HepG2 (cell line): ENCODE data around the gene MGMT. TPM values are rescaled to one million over a fixed set of nuclear protein-coding genes. Genes with fewer than 3 reads are reported as not detected.

Experiments
- ATAC-seq: fragments of 200-7000 bp; cut with Tn5 transposase; 3 replicates; pipeline ENCODE4 v1.9.1; 2020; ENCODE audit warnings: mild to moderate bottlenecking, moderate library complexity
- BruUV-seq: library from RNA; stranded (reverse); fragments of 400-500 nt; replicated peaks from 2 replicates; lab custom pipeline; 2021; lab: Mats Ljungman, UMichigan
- CTCF ChIA-PET: fragments of 300-600 bp; formaldehyde crosslinking; extraction: SDS; loops from one replicate; lab custom pipeline; 2021; ENCODE audit warnings: low total read pairs, inconsistent platforms, low intra/inter-chr PET ratio; lab: Yijun Ruan, JAX
- POLR2A ChIA-PET: fragments of 350-600 bp; sonication (Branson Sonifier 250); formaldehyde crosslinking; loops from one replicate; lab custom pipeline; 2020; ENCODE audit warnings: antibody characterized with exemption, inconsistent platforms; lab: Yijun Ruan, JAX
- DNase-seq: peaks from one replicate; pipeline ENCODE4 v3.0.0-alpha.2; 2015; ENCODE audit warnings: low spot score
- FAIRE-seq: peaks from 3 replicates; lab custom pipeline; 2011; peaks lifted over from hg19 to GRCh38; lab: Jason Lieb, UNC
- H2AFZ ChIP-seq: one replicate; pipeline ENCODE4 v1.6.1; 2011; ENCODE audit warnings: low read length, inconsistent platforms
- H3K27ac ChIP-seq: fragments of 300-600 bp; 3 replicates; pipeline ENCODE4 v1.8.0; 2011; ENCODE audit warnings: mixed run types, mild to moderate bottlenecking, mixed read lengths, low read length, inconsistent platforms; ENCODE audit not compliant: insufficient read depth; ENCODE audit errors: extremely low read length
- H3K27me3 ChIP-seq, 2 experiments: fragments of 200-600 bp in 1 of 2; 2 replicates in 1 of 2; 3 replicates in 1 of 2; pipeline versions ENCODE4 v1.6.0 to v1.8.0; 2011; ENCODE audit warnings: low read length in 2 of 2, mild to moderate bottlenecking in 2 of 2, moderate library complexity in 2 of 2, inconsistent platforms in 1 of 2; ENCODE audit not compliant: insufficient read depth in 2 of 2, control insufficient read depth in 1 of 2
- H3K36me3 ChIP-seq, 2 experiments: fragments of 200-600 bp in 1 of 2; replicated peaks in 1 of 2; 2 replicates in 1 of 2; 3 replicates in 1 of 2; pipeline versions ENCODE4 v1.5.1 to v1.8.0; 2011; ENCODE audit warnings: low read length in 2 of 2, inconsistent platforms in 1 of 2; ENCODE audit not compliant: insufficient read depth in 2 of 2, control insufficient read depth in 1 of 2
- H3K4me1 ChIP-seq: 2 replicates; pipeline ENCODE4 v1.5.1; 2012; ENCODE audit warnings: low read length, inconsistent platforms; ENCODE audit not compliant: insufficient read depth
- H3K4me2 ChIP-seq: 2 replicates; pipeline ENCODE4 v1.6.0; 2011; ENCODE audit warnings: low read depth, low read length, inconsistent platforms
- H3K4me3 ChIP-seq, 3 experiments: fragments of 200-600 bp in 1 of 3; sonication (generic), shearing (Covaris generic) in 1 of 3; replicated peaks in 1 of 3; 2 replicates each; pipeline ENCODE4 v1.5.1; 2011 to 2016; ENCODE audit warnings: low read length in 3 of 3, inconsistent platforms in 2 of 3, low read depth in 2 of 3, mild to moderate bottlenecking in 2 of 3, control low read depth in 1 of 3, mixed read lengths in 1 of 3; ENCODE audit not compliant: insufficient read depth in 1 of 3
- H3K79me2 ChIP-seq: one replicate; pipeline ENCODE4 v1.6.1; 2011; ENCODE audit warnings: low read length, inconsistent platforms; ENCODE audit not compliant: insufficient read depth
- H3K9ac ChIP-seq: 2 replicates; pipeline ENCODE4 v1.6.0; 2011; ENCODE audit warnings: mild to moderate bottlenecking, low read depth, low read length, inconsistent platforms; ENCODE audit not compliant: insufficient read depth
- H3K9me3 ChIP-seq: 2 replicates; pipeline ENCODE4 v1.5.1; 2012; ENCODE audit warnings: mild to moderate bottlenecking, low read length
- H4K20me1 ChIP-seq: 2 replicates; pipeline ENCODE4 v1.6.0; 2011; ENCODE audit warnings: inconsistent platforms, mild to moderate bottlenecking, low read length, moderate library complexity; ENCODE audit not compliant: insufficient read depth
- CEBPG ChIP-seq: IDR thresholded peaks from 2 replicates; pipeline ENCODE4 v1.6.1; 2016
- EED ChIP-seq: sonication (generic); formaldehyde crosslinking; IDR thresholded peaks from 2 replicates; pipeline ENCODE4 v1.5.0; 2020; ENCODE audit warnings: mild to moderate bottlenecking, missing genetic modification reagents
- GTF3A ChIP-seq: sonication (generic); formaldehyde crosslinking; conservative IDR thresholded peaks from 2 replicates; pipeline ENCODE4 v1.4.0; 2020; ENCODE audit warnings: mild to moderate bottlenecking, missing genetic modification reagents
- ISL2 ChIP-seq: sonication (generic); formaldehyde crosslinking; IDR thresholded peaks from 2 replicates; pipeline ENCODE4 v1.5.0; 2020; ENCODE audit warnings: missing genetic modification reagents
- KIAA2018 ChIP-seq: sonication (generic); formaldehyde crosslinking; IDR thresholded peaks from 2 replicates; pipeline ENCODE4 v1.5.0; 2020; ENCODE audit warnings: mild to moderate bottlenecking, missing genetic modification reagents, borderline replicate concordance
- MZF1 ChIP-seq: sonication (generic); formaldehyde crosslinking; IDR thresholded peaks from 2 replicates; pipeline ENCODE4 v1.8.1; 2023; ENCODE audit warnings: mild to moderate bottlenecking, missing genetic modification reagents, borderline replicate concordance
- ONECUT2 ChIP-seq: sonication (generic); formaldehyde crosslinking; IDR thresholded peaks from 2 replicates; pipeline ENCODE4 v1.4.0; 2020; ENCODE audit warnings: missing genetic modification reagents
- PHF8 ChIP-seq: sonication (generic); formaldehyde crosslinking; IDR thresholded peaks from 2 replicates; pipeline ENCODE4 v1.5.0; 2020; ENCODE audit warnings: missing genetic modification reagents
- RBM22 ChIP-seq: fragments of 200-400 bp; formaldehyde crosslinking; optimal IDR thresholded peaks from 2 replicates; pipeline ENCODE3; 2017; ENCODE audit warnings: mild to moderate bottlenecking, low read length, moderate library complexity
- TAF1 ChIP-seq: sonication (generic); formaldehyde crosslinking; IDR thresholded peaks from 2 replicates; pipeline ENCODE4 v1.4.0; 2020; ENCODE audit warnings: missing genetic modification reagents
- ZNF709 ChIP-seq: sonication (generic); formaldehyde crosslinking; IDR thresholded peaks from 2 replicates; pipeline ENCODE4 v1.5.0; 2020; ENCODE audit warnings: mild to moderate bottlenecking, missing genetic modification reagents
- ZNF724P ChIP-seq: sonication (generic); formaldehyde crosslinking; IDR thresholded peaks from 2 replicates; pipeline ENCODE4 v1.8.0; 2022; ENCODE audit warnings: missing genetic modification reagents, borderline replicate concordance
- WGBS: methylation state at CpG from one replicate; pipeline ENCODE4 v1.1.6; 2017; ENCODE audit warnings: low lambda C conversion rate; 5-methylcytosine and 5-hydroxymethylcytosine counted together
- in situ Hi-C: cut with HindIII; loops from 2 replicates; pipeline ENCODE4 v1.10.0; 2017; ENCODE audit warnings: low pct_unique_long_range_greater_than_20kb; ENCODE audit not compliant: extremely low pct_ligation_motif_present
- intact Hi-C: fragments of 100-400 bp; cut with micrococcal nuclease; formaldehyde crosslinking; loops from one replicate; pipeline ENCODE4 v1.10.0; 2022; ENCODE audit not compliant: unreplicated experiment
- polyA plus RNA-seq, 8 experiments: library from polyadenylated mRNA; depleted of rRNA in 3 of 8; stranded (reverse) in 7 of 8; unstranded in 1 of 8; fragments of >200 nt; fragmentation: Illumina TruSeq in 4 of 8; extraction: Trizol in 4 of 8; gene quantifications; 2 replicates each; pipeline versions ENCODE4 v1.2.1 to v1.2.3, GENCODE V29; 2011 to 2016; ENCODE audit warnings: low read depth in 4 of 8, missing spikeins in 1 of 8, mixed read lengths in 1 of 8; ENCODE audit not compliant: insufficient read depth in 1 of 8
- total RNA-seq, 5 experiments: library from RNA; depleted of rRNA; stranded (reverse); fragments of >200 nt; fragmentation: Illumina TruSeq; extraction: Trizol; gene quantifications; 2 replicates each; pipeline ENCODE4 v1.2.3, GENCODE V29; 2016; ENCODE audit warnings: low read depth in 1 of 5

Gene MGMT
- total and polyA plus RNA-seq, 2 of the 13 experiments (the other 11 are each of a cell fraction or from before 2014, with no cell fraction given), result 12.0 to 19.5 TPM

- no peak for DNase-seq
- WGBS, result 84% methylated on average over 13 of the region's 13 CpGs
- TF ChIP-seq MZF1 (CRISPR knock-in tag) (no peak), ISL2 (CRISPR knock-in tag) (no peak), EED (no peak), ONECUT2 (CRISPR knock-in tag) (no peak), PHF8 (CRISPR knock-in tag) (no peak), GTF3A (CRISPR knock-in tag) (no peak), ZNF724P (no peak), TAF1 (CRISPR knock-in tag) (no peak), ZNF709 (CRISPR knock-in tag) (no peak), RBM22 (no peak), KIAA2018 (CRISPR knock-in tag) (no peak), CEBPG (no peak)
- TF ChIP-seq, all 625 proteins: peak for 0
- H3K36me3 ChIP-seq, result no peaks in the 10 kb centered on the region
- no TSS peak for BruUV-seq
- H3K4me3 ChIP-seq, result no peak overlapping the region
- in situ Hi-C loops, result no loop called here
- no peaks in the 10 kb centered on the region; a peak in 1 of 5 replicates for H3K27me3 ChIP-seq
- H3K4me2 ChIP-seq, result no peak overlapping the region
- H3K9ac ChIP-seq, result no peak overlapping the region
- no peaks in the 10 kb centered on the region for H4K20me1 ChIP-seq
- H3K4me1 ChIP-seq, result no peaks in the 10 kb centered on the region
- ATAC-seq (no peak), FAIRE-seq (no peak)
- intact Hi-C loops, result no loop called here
- peaks cover 14% of the 10 kb centered on the region; the same call in 1 of the 2 replicates for H3K9me3 ChIP-seq
- CTCF ChIA-PET, result no interaction called here
- no peak overlapping the region for H2AFZ ChIP-seq
- H3K27ac ChIP-seq, result no peak overlapping the region
- no peaks in the 10 kb centered on the region for H3K79me2 ChIP-seq
- POLR2A ChIA-PET, result no interaction called here
Measured at GRCh38 chr10:129580010-129580409, 113.0 kb downstream of the MGMT start.
